Fibroblast of the aortic adventitia (primary cell): ENCODE measurements around the gene GGTLC1. TPM values are rescaled to one million over a fixed set of nuclear protein-coding genes. Genes with fewer than 3 reads are reported as not detected.

Experiments
- DNase-seq: peaks from one replicate; pipeline ENCODE4 v3.0.0-alpha.2; 2010; ENCODE audit warnings: low read depth
- H3K4me3 ChIP-seq: 2 replicates; pipeline ENCODE4 v1.5.1; 2011; ENCODE audit warnings: low read depth, mild to moderate bottlenecking, control low read depth, low read length, moderate library complexity
- CTCF ChIP-seq: IDR thresholded peaks from 2 replicates; pipeline ENCODE4 v1.5.1; 2011; ENCODE audit warnings: mild to moderate bottlenecking, low read length, control low read depth, inconsistent platforms; ENCODE audit not compliant: insufficient read depth
- total RNA-seq: library from RNA; depleted of rRNA; stranded (reverse); fragments of >200 nt; gene quantifications from 2 replicates; pipeline ENCODE4 v1.2.3, GENCODE V29; 2012; ENCODE audit warnings: low replicate concordance

Gene GGTLC1
- total RNA-seq, 1 donor, result not detected

GRCh38 chr20:23966298-23966697 is 22.3 kb downstream of the GGTLC1 start:
- no peak overlapping the region for H3K4me3 ChIP-seq
- DNase-seq, result no peak
- no peak for TF ChIP-seq CTCF

- no peak overlapping the region for H3K4me3 ChIP-seq
- TF ChIP-seq CTCF, result no peak
- no peak for DNase-seq
Observed at GRCh38 chr20:23963941-23964340, 24.6 kb downstream of the GGTLC1 start.

- no peak for TF ChIP-seq CTCF
- no peak overlapping the region for H3K4me3 ChIP-seq
- DNase-seq, result no peak
Observed at GRCh38 chr20:23962272-23962671, 26.3 kb downstream of the GGTLC1 start.

- no peak overlapping the region for H3K4me3 ChIP-seq
- TF ChIP-seq CTCF, result no peak
- no peak for DNase-seq
Observed at GRCh38 chr20:23959054-23959453, 29.5 kb downstream of the GGTLC1 start.

- no peak for DNase-seq
- H3K4me3 ChIP-seq, result no peak overlapping the region
- no peak for TF ChIP-seq CTCF
Observed at GRCh38 chr20:23955896-23956295, 32.7 kb downstream of the GGTLC1 start.

GRCh38 chr20:23954008-23954745 is 34.4 kb downstream of the GGTLC1 start:
- no peak overlapping the region for H3K4me3 ChIP-seq
- no peak for TF ChIP-seq CTCF
- no peak for DNase-seq

GRCh38 chr20:23946206-23946605 is 42.4 kb downstream of the GGTLC1 start:
- no peak overlapping the region for H3K4me3 ChIP-seq
- no peak for DNase-seq
- TF ChIP-seq CTCF, result no peak
